GM23338 (cell line): ENCODE measurements around the gene HOMER1. TPM values are rescaled to one million over a fixed set of nuclear protein-coding genes. Genes with fewer than 3 reads are reported as not detected.

ENCODE experiments used
- ATAC-seq: fragments of 200-7000 bp; cut with Tn5 transposase; 3 replicates; pipeline ENCODE4 v1.9.1; 2020
- DNase-seq: peaks from one replicate; pipeline ENCODE4 v3.0.0-alpha.2; 2015; ENCODE audit warnings: low spot score
- H2AFZ ChIP-seq: fragments of 200-600 bp; sonication (generic); 2 replicates; pipeline ENCODE4 v1.8.0; 2016; ENCODE audit warnings: antibody characterized with exemption, mild to moderate bottlenecking, moderate library complexity
- H3F3A ChIP-seq: fragments of 200-600 bp; sonication (generic); replicated peaks from 2 replicates; pipeline ENCODE4 v1.8.0; 2017; ENCODE audit warnings: antibody characterized with exemption, mixed run types, low read depth
- H3K27ac ChIP-seq: fragments of 200-600 bp; sonication (generic); 2 replicates; pipeline ENCODE4 v1.6.1; 2016; ENCODE audit warnings: low read depth
- H3K27me3 ChIP-seq: fragments of 200-600 bp; sonication (generic); 2 replicates; pipeline ENCODE4 v1.8.0; 2016; ENCODE audit warnings: mild to moderate bottlenecking, mixed run types, moderate library complexity; ENCODE audit not compliant: insufficient read depth
- H3K36me3 ChIP-seq: fragments of 200-600 bp; sonication (generic); 2 replicates; pipeline ENCODE4 v1.8.0; 2016; ENCODE audit warnings: mild to moderate bottlenecking; ENCODE audit not compliant: insufficient read depth
- H3K4me1 ChIP-seq: fragments of 200-600 bp; sonication (generic); 2 replicates; pipeline ENCODE4 v1.8.0; 2016; ENCODE audit warnings: mild to moderate bottlenecking, moderate library complexity; ENCODE audit not compliant: insufficient read depth
- H3K4me2 ChIP-seq: fragments of 200-600 bp; sonication (generic); 2 replicates; pipeline ENCODE4 v1.7.1; 2017; ENCODE audit warnings: mixed run types
- H3K4me3 ChIP-seq: fragments of 200-600 bp; sonication (generic); 2 replicates; pipeline ENCODE4 v1.6.1; 2016; ENCODE audit warnings: mixed run types
- H3K79me2 ChIP-seq: fragments of 200-600 bp; sonication (generic); replicated peaks from 2 replicates; pipeline ENCODE4 v1.8.0; 2017; ENCODE audit warnings: mild to moderate bottlenecking; ENCODE audit not compliant: insufficient read depth
- H3K9me2 ChIP-seq: fragments of 200-600 bp; sonication (generic); 2 replicates; pipeline ENCODE4 v1.8.0; 2017; ENCODE audit not compliant: insufficient read depth
- H4K20me1 ChIP-seq: fragments of 200-600 bp; sonication (generic); replicated peaks from 2 replicates; pipeline ENCODE4 v1.8.0; 2017; ENCODE audit warnings: mild to moderate bottlenecking; ENCODE audit not compliant: insufficient read depth
- H3K27ac Mint-ChIP-seq: 2 replicates; pipeline ENCODE4 v1.8.0; 2020; ENCODE audit warnings: inconsistent platforms, mild to moderate bottlenecking, moderate library complexity, mixed read lengths
- H3K27me3 Mint-ChIP-seq: 3 replicates; pipeline ENCODE4 v1.8.0; 2022; ENCODE audit warnings: low read depth, mild to moderate bottlenecking, moderate library complexity, mixed read lengths, inconsistent platforms; ENCODE audit not compliant: insufficient read depth, poor library complexity
- H3K36me3 Mint-ChIP-seq: 3 replicates; pipeline ENCODE4 v1.8.0; 2021; ENCODE audit warnings: low read depth, mild to moderate bottlenecking, inconsistent platforms, moderate library complexity, mixed read lengths
- H3K4me1 Mint-ChIP-seq: 3 replicates; pipeline ENCODE4 v1.8.0; 2020; ENCODE audit warnings: mild to moderate bottlenecking, inconsistent platforms, mixed read lengths
- H3K4me3 Mint-ChIP-seq: 3 replicates; pipeline ENCODE4 v1.8.0; 2021; ENCODE audit warnings: moderate library complexity, mild to moderate bottlenecking, inconsistent platforms, mixed read lengths
- H3K9me3 Mint-ChIP-seq: 3 replicates; pipeline ENCODE4 v1.8.0; 2020; ENCODE audit warnings: moderate library complexity, mild to moderate bottlenecking, inconsistent platforms, mixed read lengths
- ETS1 ChIP-seq: IDR thresholded peaks from 2 replicates; pipeline ENCODE4 v1.6.1; 2016; ENCODE audit warnings: antibody characterized with exemption
- EZH2 ChIP-seq: fragments of 200-600 bp; sonication (generic); IDR thresholded peaks from one replicate; pipeline ENCODE4 v1.8.0; 2017; ENCODE audit warnings: antibody characterized with exemption, mild to moderate bottlenecking, low read depth; ENCODE audit not compliant: unreplicated experiment
- JUNB ChIP-seq: IDR thresholded peaks from one replicate; pipeline ENCODE4 v1.6.1; 2016; ENCODE audit warnings: antibody characterized with exemption; ENCODE audit not compliant: unreplicated experiment
- NANOG ChIP-seq: IDR thresholded peaks from 2 replicates; pipeline ENCODE4 v1.6.1; 2016; ENCODE audit warnings: antibody characterized with exemption, borderline replicate concordance
- POLR2AphosphoS5 ChIP-seq: IDR thresholded peaks from 2 replicates; pipeline ENCODE4 v1.6.1; 2016; ENCODE audit warnings: antibody characterized with exemption, low read depth
- REST ChIP-seq: IDR thresholded peaks from one replicate; pipeline ENCODE4 v1.6.1; 2018; ENCODE audit warnings: antibody characterized with exemption; ENCODE audit not compliant: unreplicated experiment
- ZNF114 ChIP-seq: fragments of 250-450 bp; sonication (Bioruptor Pico); IDR thresholded peaks from 2 replicates; pipeline ENCODE4 v1.5.0; 2020; ENCODE audit warnings: mild to moderate bottlenecking, moderate library complexity
- ZNF462 ChIP-seq: fragments of 250-450 bp; sonication (Bioruptor Pico); IDR thresholded peaks from 2 replicates; pipeline ENCODE4 v1.5.0; 2020; ENCODE audit warnings: mild to moderate bottlenecking, moderate library complexity
- polyA plus RNA-seq: library from polyadenylated mRNA; unstranded; fragments of >200 nt; fragmentation: Nextera tagmentation; extraction: Ambion mirVana; gene quantifications from 2 replicates; pipeline ENCODE4 v1.2.1, GENCODE V29; 2016
- total RNA-seq: library from RNA; depleted of rRNA; stranded (reverse); fragments of >200 nt; shearing (Covaris generic); gene quantifications from 2 replicates; pipeline ENCODE4 v1.2.3, GENCODE V29; 2014

HOMER1 gene
- total and polyA plus RNA-seq, 2 experiments from 2014 or later, result 45.1 to 80.3 TPM

- Histone ChIP-seq H3K9me2 (no peaks in the 10 kb centered on the region), H2AFZ (0 out of 2 replicates have a peak overlapping the region, but pooled peaks have one; percentile 39), H3K27me3 (no peaks in the 10 kb centered on the region), H3F3A (no peaks in the 10 kb centered on the region), H3K79me2 (no peaks in the 10 kb centered on the region), H4K20me1 (no peaks in the 10 kb centered on the region), H3K4me3 (no peak overlapping the region), H3K36me3 (no peaks in the 10 kb centered on the region), H3K4me2 (no peak overlapping the region), H3K4me1 (no peaks in the 10 kb centered on the region), H3K27ac (no peak overlapping the region)
- no peaks in the 10 kb centered on the region for H3K4me1 Mint-ChIP-seq
- no peaks in the 10 kb centered on the region for H3K27me3 Mint-ChIP-seq
- no peaks in the 10 kb centered on the region for H3K36me3 Mint-ChIP-seq
- no peaks in the 10 kb centered on the region; the same call in 2 of the 3 replicates for H3K9me3 Mint-ChIP-seq
- DNase-seq (no peak), ATAC-seq (no peak)
- no peak overlapping the region for H3K4me3 Mint-ChIP-seq
- H3K27ac Mint-ChIP-seq, result no peak overlapping the region; the same call in 1 of the 2 replicates
- TF ChIP-seq EZH2, result no peak
These were observed 21.7 kb upstream of the HOMER1 start for GRCh38 chr5:79535477-79536192.

GRCh38 chr5:79529110-79529509, 15.2 kb upstream of the HOMER1 start:
- no peak overlapping the region for H3K27ac Mint-ChIP-seq
- DNase-seq, result no peak
- H3K36me3 Mint-ChIP-seq, result peaks cover 16% of the 10 kb centered on the region
- Histone ChIP-seq H3K79me2 (no peaks in the 10 kb centered on the region), H3K4me3 (no peak overlapping the region), H3K27me3 (no peaks in the 10 kb centered on the region), H3K9me2 (0 out of 2 replicates have a peak, but pooled peaks cover 4% of the 10 kb centered on the region), H3K4me2 (no peak overlapping the region), H4K20me1 (no peaks in the 10 kb centered on the region), H3K4me1 (no peaks in the 10 kb centered on the region), H3K36me3 (no peaks in the 10 kb centered on the region), H2AFZ (peak overlapping the region; percentile 84), H3K27ac (no peak overlapping the region), H3F3A (no peaks in the 10 kb centered on the region)
- no peaks in the 10 kb centered on the region for H3K4me1 Mint-ChIP-seq
- H3K4me3 Mint-ChIP-seq, result no peak overlapping the region
- no peak for ATAC-seq
- H3K27me3 Mint-ChIP-seq, result peaks cover 4% of the 10 kb centered on the region
- H3K9me3 Mint-ChIP-seq, result peaks cover 23% of the 10 kb centered on the region
- TF ChIP-seq REST (no peak), ZNF114 (no peak), POLR2AphosphoS5 (no peak), JUNB (no peak), ZNF462 (CRISPR knock-in tag) (no peak), ETS1 (no peak), NANOG (no peak)
